ENCODE measurements around the gene SLITRK1. TPM values are rescaled to one million over a fixed set of nuclear protein-coding genes. Genes with fewer than 3 reads are reported as not detected.

The SLITRK1 gene
- total and polyA plus RNA-seq, 2 donors (not counting 3 experiments of a cell fraction or from before 2014, with no cell fraction given), result not detected

DNA sequence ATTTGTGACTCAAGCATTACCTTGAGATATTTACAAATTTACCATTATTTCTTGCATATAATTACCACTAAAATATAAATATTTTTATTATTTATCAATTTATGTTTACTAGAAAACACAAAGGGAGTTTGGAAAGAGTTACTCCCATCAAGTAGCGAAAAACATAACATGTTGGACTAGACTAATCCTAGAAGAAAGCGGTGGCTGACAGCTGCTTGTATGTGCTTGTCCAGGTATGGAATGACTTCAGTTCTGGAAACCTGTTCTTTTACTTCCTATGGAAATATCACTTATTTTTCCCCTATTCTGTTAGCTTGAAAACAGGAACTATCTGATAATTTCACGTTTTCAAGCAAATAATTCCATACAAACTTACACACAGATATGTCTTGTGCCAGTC lies 28.5 kb downstream of the SLITRK1 start:
- FAIRE-seq (no peak), DNase-seq (ENCODE audit: low read depth, low spot score) (no peak)
- Histone ChIP-seq H4K20me1 (replicated peaks; ENCODE audit: control insufficient read depth, extremely low read depth, insufficient read depth, low read length) (no peaks in the 10 kb centered on the region), H3K9ac (replicated peaks; ENCODE audit: extremely low read depth, insufficient read depth, low read length) (no peak overlapping the region), H3K79me2 (ENCODE audit: control insufficient read depth, insufficient read depth, low read length) (no peaks in the 10 kb centered on the region), H3K9me1 (replicated peaks; ENCODE audit: control insufficient read depth, extremely low read depth, insufficient read depth, low read length) (no peaks in the 10 kb centered on the region), H3K27ac (ENCODE audit: insufficient read depth, low read depth, low read length) (no peak overlapping the region), H2AFZ (ENCODE audit: low read depth, low read length) (no peak overlapping the region), H3K4me3 (replicated peaks in 1 of 3; ENCODE audit: insufficient read depth in 1 of 3, low read depth in 1 of 3, low read length in 3 of 3) (no peak overlapping the region), H3K27me3 (ENCODE audit: control insufficient read depth in 2 of 2, insufficient read depth in 2 of 2, low read length in 2 of 2) (no peaks in the 10 kb centered on the region), H3K36me3 (ENCODE audit: control insufficient read depth in 2 of 2, extremely low read depth in 1 of 2, insufficient read depth in 2 of 2, low read length in 2 of 2) (no peaks in the 10 kb centered on the region), H3K9me3 (replicated peaks; ENCODE audit: control insufficient read depth, insufficient read depth, low read length) (peaks cover 2% of the 10 kb centered on the region), H3K4me1 (ENCODE audit: control insufficient read depth, extremely low read depth, insufficient read depth, low read length) (no peaks in the 10 kb centered on the region), H3K4me2 (ENCODE audit: insufficient read depth, low read length) (no peak overlapping the region)
- dilution Hi-C loops (cut with MboI; ENCODE audit: extremely low pct_ligation_motif_present, low sequenced_read_pairs), result no loop called here
- POLR2A ChIA-PET, result no interaction called here
- CTCF ChIA-PET, result no interaction called here
- no TSS peak for BruUV-seq (replicated peaks)
- intact Hi-C loops (cut with micrococcal nuclease), result no loop called here
- TF ChIP-seq POLR2A (IDR thresholded peaks at IDR 0.05; ENCODE audit: low read depth, low read length) (no peak), MYC (IDR thresholded peaks at IDR 0.05; ENCODE audit: low read depth, low read length) (no peak), EZH2 (IDR thresholded peaks at IDR 0.05; ENCODE audit: borderline replicate concordance, low read depth, low read length, severe bottlenecking) (no peak), POLR2AphosphoS5 (IDR thresholded peaks at IDR 0.05; ENCODE audit: insufficient read depth, low read depth, low read length) (no peak), JUN (IDR thresholded peaks at IDR 0.05; ENCODE audit: borderline replicate concordance, insufficient read depth, insufficient read length, low read depth) (no peak), FOS (IDR thresholded peaks at IDR 0.05; ENCODE audit: borderline replicate concordance, insufficient read depth, low read length) (no peak), GATA2 (IDR thresholded peaks at IDR 0.05; ENCODE audit: insufficient read depth, insufficient read length, low read depth, low read length) (no peak)
- TF ChIP-seq, protein P1, sequence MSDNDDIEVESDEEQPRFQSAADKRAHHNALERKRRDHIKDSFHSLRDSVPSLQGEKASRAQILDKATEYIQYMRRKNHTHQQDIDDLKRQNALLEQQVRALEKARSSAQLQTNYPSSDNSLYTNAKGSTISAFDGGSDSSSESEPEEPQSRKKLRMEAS (IDR thresholded peaks at IDR 0.05; ENCODE audit: insufficient read depth, insufficient read length), result no peak
- TF ChIP-seq, protein P2, sequence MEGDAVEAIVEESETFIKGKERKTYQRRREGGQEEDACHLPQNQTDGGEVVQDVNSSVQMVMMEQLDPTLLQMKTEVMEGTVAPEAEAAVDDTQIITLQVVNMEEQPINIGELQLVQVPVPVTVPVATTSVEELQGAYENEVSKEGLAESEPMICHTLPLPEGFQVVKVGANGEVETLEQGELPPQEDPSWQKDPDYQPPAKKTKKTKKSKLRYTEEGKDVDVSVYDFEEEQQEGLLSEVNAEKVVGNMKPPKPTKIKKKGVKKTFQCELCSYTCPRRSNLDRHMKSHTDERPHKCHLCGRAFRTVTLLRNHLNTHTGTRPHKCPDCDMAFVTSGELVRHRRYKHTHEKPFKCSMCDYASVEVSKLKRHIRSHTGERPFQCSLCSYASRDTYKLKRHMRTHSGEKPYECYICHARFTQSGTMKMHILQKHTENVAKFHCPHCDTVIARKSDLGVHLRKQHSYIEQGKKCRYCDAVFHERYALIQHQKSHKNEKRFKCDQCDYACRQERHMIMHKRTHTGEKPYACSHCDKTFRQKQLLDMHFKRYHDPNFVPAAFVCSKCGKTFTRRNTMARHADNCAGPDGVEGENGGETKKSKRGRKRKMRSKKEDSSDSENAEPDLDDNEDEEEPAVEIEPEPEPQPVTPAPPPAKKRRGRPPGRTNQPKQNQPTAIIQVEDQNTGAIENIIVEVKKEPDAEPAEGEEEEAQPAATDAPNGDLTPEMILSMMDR (IDR thresholded peaks at IDR 0.05; ENCODE audit: extremely low read depth in 1 of 2, insufficient read depth in 1 of 2, low read depth in 1 of 2, low read length in 2 of 2), result no peak

All from endothelial cell of umbilical vein (primary cell).